HCT116 (cell line): ENCODE measurements around the gene IFI27.

ENCODE experiments used
- CEBPB ChIP-seq: IDR thresholded peaks from 2 replicates; pipeline ENCODE4 v1.6.1; 2012; ENCODE audit warnings: low read depth
- EZH2 ChIP-seq: fragments of 200-600 bp; sonication (generic); IDR thresholded peaks from 2 replicates; pipeline ENCODE4 v1.6.1; 2017; ENCODE audit warnings: antibody characterized with exemption, mixed run types
- POLR2A ChIP-seq: IDR thresholded peaks from 2 replicates; pipeline ENCODE4 v1.7.0; 2011; ENCODE audit warnings: borderline replicate concordance; ENCODE audit not compliant: insufficient read depth, insufficient read length; ENCODE audit errors: extremely low read depth
- RAD21 ChIP-seq: IDR thresholded peaks from 2 replicates; pipeline ENCODE4 v1.6.1; 2012; ENCODE audit warnings: low read depth, mild to moderate bottlenecking
- TCF7L2 ChIP-seq: IDR thresholded peaks from 2 replicates; pipeline ENCODE4 v1.7.0; 2011; ENCODE audit warnings: borderline replicate concordance, inconsistent platforms; ENCODE audit not compliant: insufficient read depth, insufficient read length; ENCODE audit errors: extremely low read depth
- TF ChIP-seq, protein P1 (sequence below), 3 experiments: fragments of 200-600 bp in 1 of 3; sonication (generic) in 1 of 3; IDR thresholded peaks in 2 of 3; conservative IDR thresholded peaks in 1 of 3; 2 replicates each; pipeline ENCODE4 v1.5.1; 2012 to 2017; ENCODE audit warnings: low read depth in 2 of 3, low read length in 2 of 3, antibody characterized with exemption in 1 of 3, borderline replicate concordance in 1 of 3, control low read depth in 1 of 3, mild to moderate bottlenecking in 1 of 3, mixed read lengths in 1 of 3, mixed run types in 1 of 3, moderate library complexity in 1 of 3; ENCODE audit not compliant: insufficient read depth in 1 of 3
- TF ChIP-seq, protein P2 (sequence below): IDR thresholded peaks from 2 replicates; pipeline ENCODE4 v1.6.1; 2011; ENCODE audit warnings: mild to moderate bottlenecking, low read length, moderate library complexity; ENCODE audit not compliant: insufficient replicate concordance; ENCODE audit errors: extremely low read depth
- TF ChIP-seq, protein P3 (sequence below): IDR thresholded peaks from 2 replicates; pipeline ENCODE4 v1.6.1; 2012
- TF ChIP-seq, protein P4 (sequence below): IDR thresholded peaks from 2 replicates; pipeline ENCODE4 v1.6.1; 2012; ENCODE audit warnings: low read depth
- TF ChIP-seq, protein P5 (sequence below): IDR thresholded peaks from 2 replicates; pipeline ENCODE4 v1.6.1; 2012

DNA sequence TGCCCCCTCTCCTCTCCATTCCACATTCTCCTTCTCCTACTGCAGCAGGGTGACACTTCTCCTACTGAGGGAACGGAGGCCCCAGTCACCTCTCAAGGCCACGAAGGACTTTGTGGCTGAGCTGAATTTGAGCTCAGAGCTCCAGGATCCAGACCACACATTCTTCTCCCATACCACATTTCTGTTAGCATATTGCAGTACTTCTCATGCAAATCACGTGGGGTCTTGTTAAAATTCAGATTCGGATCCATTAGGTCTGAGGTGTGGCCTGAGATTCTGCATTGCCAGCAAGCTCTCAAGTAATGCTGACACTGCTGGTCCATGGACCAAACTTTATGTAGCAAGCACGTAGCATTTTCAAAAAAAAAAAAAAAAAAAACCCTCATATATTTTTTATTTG, 28.5 kb downstream of the IFI27 start:
- TF ChIP-seq POLR2A (no peak), RAD21 (no peak), CEBPB (no peak), TCF7L2 (no peak), EZH2 (no peak)
- TF ChIP-seq, protein P1, sequence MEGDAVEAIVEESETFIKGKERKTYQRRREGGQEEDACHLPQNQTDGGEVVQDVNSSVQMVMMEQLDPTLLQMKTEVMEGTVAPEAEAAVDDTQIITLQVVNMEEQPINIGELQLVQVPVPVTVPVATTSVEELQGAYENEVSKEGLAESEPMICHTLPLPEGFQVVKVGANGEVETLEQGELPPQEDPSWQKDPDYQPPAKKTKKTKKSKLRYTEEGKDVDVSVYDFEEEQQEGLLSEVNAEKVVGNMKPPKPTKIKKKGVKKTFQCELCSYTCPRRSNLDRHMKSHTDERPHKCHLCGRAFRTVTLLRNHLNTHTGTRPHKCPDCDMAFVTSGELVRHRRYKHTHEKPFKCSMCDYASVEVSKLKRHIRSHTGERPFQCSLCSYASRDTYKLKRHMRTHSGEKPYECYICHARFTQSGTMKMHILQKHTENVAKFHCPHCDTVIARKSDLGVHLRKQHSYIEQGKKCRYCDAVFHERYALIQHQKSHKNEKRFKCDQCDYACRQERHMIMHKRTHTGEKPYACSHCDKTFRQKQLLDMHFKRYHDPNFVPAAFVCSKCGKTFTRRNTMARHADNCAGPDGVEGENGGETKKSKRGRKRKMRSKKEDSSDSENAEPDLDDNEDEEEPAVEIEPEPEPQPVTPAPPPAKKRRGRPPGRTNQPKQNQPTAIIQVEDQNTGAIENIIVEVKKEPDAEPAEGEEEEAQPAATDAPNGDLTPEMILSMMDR (IDR thresholded peaks at IDR 0.05 in 2 of 3, conservative IDR thresholded peaks at IDR 0.05 in 1 of 3; ENCODE audit: borderline replicate concordance in 1 of 3, insufficient read depth in 1 of 3, low read depth in 2 of 3, low read length in 2 of 3) = no peak
- TF ChIP-seq, protein P2, sequence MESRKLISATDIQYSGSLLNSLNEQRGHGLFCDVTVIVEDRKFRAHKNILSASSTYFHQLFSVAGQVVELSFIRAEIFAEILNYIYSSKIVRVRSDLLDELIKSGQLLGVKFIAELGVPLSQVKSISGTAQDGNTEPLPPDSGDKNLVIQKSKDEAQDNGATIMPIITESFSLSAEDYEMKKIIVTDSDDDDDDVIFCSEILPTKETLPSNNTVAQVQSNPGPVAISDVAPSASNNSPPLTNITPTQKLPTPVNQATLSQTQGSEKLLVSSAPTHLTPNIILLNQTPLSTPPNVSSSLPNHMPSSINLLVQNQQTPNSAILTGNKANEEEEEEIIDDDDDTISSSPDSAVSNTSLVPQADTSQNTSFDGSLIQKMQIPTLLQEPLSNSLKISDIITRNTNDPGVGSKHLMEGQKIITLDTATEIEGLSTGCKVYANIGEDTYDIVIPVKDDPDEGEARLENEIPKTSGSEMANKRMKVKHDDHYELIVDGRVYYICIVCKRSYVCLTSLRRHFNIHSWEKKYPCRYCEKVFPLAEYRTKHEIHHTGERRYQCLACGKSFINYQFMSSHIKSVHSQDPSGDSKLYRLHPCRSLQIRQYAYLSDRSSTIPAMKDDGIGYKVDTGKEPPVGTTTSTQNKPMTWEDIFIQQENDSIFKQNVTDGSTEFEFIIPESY = no peak
- TF ChIP-seq, protein P3, sequence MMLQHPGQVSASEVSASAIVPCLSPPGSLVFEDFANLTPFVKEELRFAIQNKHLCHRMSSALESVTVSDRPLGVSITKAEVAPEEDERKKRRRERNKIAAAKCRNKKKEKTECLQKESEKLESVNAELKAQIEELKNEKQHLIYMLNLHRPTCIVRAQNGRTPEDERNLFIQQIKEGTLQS = no peak
- TF ChIP-seq, protein P4, sequence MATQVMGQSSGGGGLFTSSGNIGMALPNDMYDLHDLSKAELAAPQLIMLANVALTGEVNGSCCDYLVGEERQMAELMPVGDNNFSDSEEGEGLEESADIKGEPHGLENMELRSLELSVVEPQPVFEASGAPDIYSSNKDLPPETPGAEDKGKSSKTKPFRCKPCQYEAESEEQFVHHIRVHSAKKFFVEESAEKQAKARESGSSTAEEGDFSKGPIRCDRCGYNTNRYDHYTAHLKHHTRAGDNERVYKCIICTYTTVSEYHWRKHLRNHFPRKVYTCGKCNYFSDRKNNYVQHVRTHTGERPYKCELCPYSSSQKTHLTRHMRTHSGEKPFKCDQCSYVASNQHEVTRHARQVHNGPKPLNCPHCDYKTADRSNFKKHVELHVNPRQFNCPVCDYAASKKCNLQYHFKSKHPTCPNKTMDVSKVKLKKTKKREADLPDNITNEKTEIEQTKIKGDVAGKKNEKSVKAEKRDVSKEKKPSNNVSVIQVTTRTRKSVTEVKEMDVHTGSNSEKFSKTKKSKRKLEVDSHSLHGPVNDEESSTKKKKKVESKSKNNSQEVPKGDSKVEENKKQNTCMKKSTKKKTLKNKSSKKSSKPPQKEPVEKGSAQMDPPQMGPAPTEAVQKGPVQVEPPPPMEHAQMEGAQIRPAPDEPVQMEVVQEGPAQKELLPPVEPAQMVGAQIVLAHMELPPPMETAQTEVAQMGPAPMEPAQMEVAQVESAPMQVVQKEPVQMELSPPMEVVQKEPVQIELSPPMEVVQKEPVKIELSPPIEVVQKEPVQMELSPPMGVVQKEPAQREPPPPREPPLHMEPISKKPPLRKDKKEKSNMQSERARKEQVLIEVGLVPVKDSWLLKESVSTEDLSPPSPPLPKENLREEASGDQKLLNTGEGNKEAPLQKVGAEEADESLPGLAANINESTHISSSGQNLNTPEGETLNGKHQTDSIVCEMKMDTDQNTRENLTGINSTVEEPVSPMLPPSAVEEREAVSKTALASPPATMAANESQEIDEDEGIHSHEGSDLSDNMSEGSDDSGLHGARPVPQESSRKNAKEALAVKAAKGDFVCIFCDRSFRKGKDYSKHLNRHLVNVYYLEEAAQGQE = no peak
- TF ChIP-seq, protein P5, sequence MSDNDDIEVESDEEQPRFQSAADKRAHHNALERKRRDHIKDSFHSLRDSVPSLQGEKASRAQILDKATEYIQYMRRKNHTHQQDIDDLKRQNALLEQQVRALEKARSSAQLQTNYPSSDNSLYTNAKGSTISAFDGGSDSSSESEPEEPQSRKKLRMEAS = no peak
